ENCODE data around the gene HDAC11.

Gene HDAC11

GRCh38 chr3:13509059-13509815 lies 29.1 kb downstream of the HDAC11 start:
- TF ChIP-seq SPI1 (IDR thresholded peaks at IDR 0.05; ENCODE audit: borderline replicate concordance, low read depth), result no peak
- TF ChIP-seq REST (IDR thresholded peaks at IDR 0.05; ENCODE audit: insufficient replicate concordance, low read depth), result no peak
- no peak for TF ChIP-seq POLR2AphosphoS5 (IDR thresholded peaks at IDR 0.05; ENCODE audit: low read depth)
- no peak for TF ChIP-seq GABPA (IDR thresholded peaks at IDR 0.05; ENCODE audit: low read depth)
- TF ChIP-seq CTCF (IDR thresholded peaks at IDR 0.05; ENCODE audit: insufficient read depth, low read length), result no peak
- no peak for DNase-seq (ENCODE audit: low read depth in 1 of 2, low spot score in 1 of 2)
- Histone ChIP-seq H3K27me3 (ENCODE audit: insufficient read depth, poor library complexity, severe bottlenecking) (no peaks in the 10 kb centered on the region), H3K27ac (replicated peaks) (no peak overlapping the region), H3K4me3 (replicated peaks; ENCODE audit: insufficient read depth, low read length) (no peak overlapping the region)

- DNase-seq (ENCODE audit: low read depth in 1 of 2, low spot score in 1 of 2), result no peak
- Histone ChIP-seq H3K27me3 (ENCODE audit: insufficient read depth, poor library complexity, severe bottlenecking) (no peaks in the 10 kb centered on the region), H3K4me3 (replicated peaks; ENCODE audit: insufficient read depth, low read length) (no peak overlapping the region), H3K27ac (replicated peaks) (no peak overlapping the region)
- TF ChIP-seq REST (IDR thresholded peaks at IDR 0.05; ENCODE audit: insufficient replicate concordance, low read depth) (no peak), POLR2AphosphoS5 (IDR thresholded peaks at IDR 0.05; ENCODE audit: low read depth) (no peak), CTCF (IDR thresholded peaks at IDR 0.05; ENCODE audit: insufficient read depth, low read length) (no peak), GABPA (IDR thresholded peaks at IDR 0.05; ENCODE audit: low read depth) (no peak), SPI1 (IDR thresholded peaks at IDR 0.05; ENCODE audit: borderline replicate concordance, low read depth) (no peak)
Measured at GRCh38 chr3:13509816-13510192, 29.7 kb downstream of the HDAC11 start.

GRCh38 chr3:13512451-13512850 lies 32.3 kb downstream of the HDAC11 start:
- Histone ChIP-seq H3K27me3 (ENCODE audit: insufficient read depth, poor library complexity, severe bottlenecking) (no peaks in the 10 kb centered on the region), H3K27ac (replicated peaks) (no peak overlapping the region), H3K4me3 (replicated peaks; ENCODE audit: insufficient read depth, low read length) (no peak overlapping the region)
- DNase-seq (ENCODE audit: low read depth in 1 of 2, low spot score in 1 of 2), result no peak
- TF ChIP-seq GABPA (IDR thresholded peaks at IDR 0.05; ENCODE audit: low read depth), result no peak
- no peak for TF ChIP-seq POLR2AphosphoS5 (IDR thresholded peaks at IDR 0.05; ENCODE audit: low read depth)
- no peak for TF ChIP-seq CTCF (IDR thresholded peaks at IDR 0.05; ENCODE audit: insufficient read depth, low read length)
- TF ChIP-seq REST (IDR thresholded peaks at IDR 0.05; ENCODE audit: insufficient replicate concordance, low read depth), result no peak
- no peak for TF ChIP-seq SPI1 (IDR thresholded peaks at IDR 0.05; ENCODE audit: borderline replicate concordance, low read depth)

Measured in HL-60 (cell line).